GM12892 (cell line): Measurements from ENCODE around the gene MKRN1.

Experiments used
- POLR2A ChIP-seq: IDR thresholded peaks from 2 replicates; pipeline ENCODE4 v1.6.1; 2011; ENCODE audit warnings: low read depth, low read length, control low read depth
- POLR2AphosphoS5 ChIP-seq: IDR thresholded peaks from 2 replicates; pipeline ENCODE4 v1.6.1; 2011; ENCODE audit warnings: low read depth, low read length, control low read depth
- TAF1 ChIP-seq: IDR thresholded peaks from 2 replicates; pipeline ENCODE4 v1.6.1; 2011; ENCODE audit warnings: low read depth, mild to moderate bottlenecking, control low read depth, low read length, borderline replicate concordance

GRCh38 chr7:140476698-140477261 lies 2.5 kb downstream of the MKRN1 start:
- no peak for TF ChIP-seq POLR2A
- TF ChIP-seq TAF1: no peak
- no peak for TF ChIP-seq POLR2AphosphoS5
